ENCODE results near the gene SLC25A39. TPM values are rescaled to one million over a fixed set of nuclear protein-coding genes. Genes with fewer than 3 reads are reported as not detected.

The SLC25A39 gene
- total and polyA plus RNA-seq, 2 of the 13 experiments (the other 11 are each of a cell fraction or from before 2014, with no cell fraction given), result 144 to 151 TPM

GRCh38 chr17:44327715-44328449, 3.3 kb upstream of the SLC25A39 start:
- FAIRE-seq (no peak), DNase-seq (ENCODE audit: low spot score) (no peak), ATAC-seq (no peak)
- H3K27ac ChIP-seq (ENCODE audit: extremely low read length, insufficient read depth, low read length), result peak overlapping the region; percentile 27
- H3K9me3 ChIP-seq (ENCODE audit: low read length), result no peaks in the 10 kb centered on the region
- no peaks in the 10 kb centered on the region for H4K20me1 ChIP-seq (ENCODE audit: insufficient read depth, low read length)
- ChIA-PET CTCF (ENCODE audit: low intra/inter-chr PET ratio, low total read pairs) (no interaction called here), POLR2A (interaction anchor here (0.8 to 1.3 kb wide), 4 partner anchors 10 to 110 kb away, joined by 3 to 10 read pairs (median 6); partner anchors contain the start of gene UBTF)
- peak overlapping the region; percentile 73 for H3K4me2 ChIP-seq (ENCODE audit: low read depth, low read length)
- in situ Hi-C loops (cut with HindIII; ENCODE audit: extremely low pct_ligation_motif_present, low pct_unique_long_range_greater_than_20kb), result loop anchor here (5.0 kb wide), 1 partner anchor 106 kb away; no protein-coding TSS in a partner anchor
- no TSS peak for BruUV-seq (replicated peaks)
- 58% methylated on average over 7 of the region's 7 CpGs for WGBS (ENCODE audit: low lambda C conversion rate)
- H3K79me2 ChIP-seq (ENCODE audit: insufficient read depth, low read length), result peaks cover 12% of the 10 kb centered on the region
- no peak overlapping the region for H3K9ac ChIP-seq (ENCODE audit: insufficient read depth, low read depth, low read length)
- peaks cover 60% of the 10 kb centered on the region for H3K4me1 ChIP-seq (ENCODE audit: insufficient read depth, low read length)
- H3K36me3 ChIP-seq (replicated peaks in 1 of 2; ENCODE audit: control insufficient read depth in 1 of 2, insufficient read depth in 2 of 2, low read length in 2 of 2), result no peaks in the 10 kb centered on the region
- intact Hi-C loops (cut with micrococcal nuclease; ENCODE audit: unreplicated experiment), result loop anchor here (2.0 to 10.0 kb wide), 3 partner anchors 17 to 126 kb away; partner anchors contain the start of gene GRN
- H3K27me3 ChIP-seq (ENCODE audit: control insufficient read depth in 1 of 2, insufficient read depth in 2 of 2, low read length in 2 of 2), result peaks cover 0 to 5% of the 10 kb centered on the region in 2 experiments; a peak in 2 of 5 replicates
- no peak overlapping the region for H2AFZ ChIP-seq (ENCODE audit: low read length)
- peak overlapping the region in 1 of 3 experiments; percentile 57; a peak in 1 of 6 replicates for H3K4me3 ChIP-seq (replicated peaks in 1 of 3; ENCODE audit: insufficient read depth in 1 of 3, low read depth in 2 of 3, low read length in 3 of 3)
- no peak for TF ChIP-seq ISL2 (CRISPR knock-in tag; IDR thresholded peaks at IDR 0.05)
- no peak for TF ChIP-seq CSRNP2 (CRISPR knock-in tag; conservative IDR thresholded peaks at IDR 0.05; ENCODE audit: low read depth)
- no peak for TF ChIP-seq HNF1A (IDR thresholded peaks at IDR 0.05; ENCODE audit: low read depth)
- TF ChIP-seq HNF1A (CRISPR knock-in tag; IDR thresholded peaks at IDR 0.05; ENCODE audit: borderline replicate concordance), result no peak
- no peak for TF ChIP-seq REXO4 (CRISPR knock-in tag; IDR thresholded peaks at IDR 0.05; ENCODE audit: borderline replicate concordance)
- peak; percentile 75; the same call in 1 of the 2 replicates for TF ChIP-seq PRDM15 (CRISPR knock-in tag; IDR thresholded peaks at IDR 0.05)
- TF ChIP-seq BORCS8-MEF2B (CRISPR knock-in tag; IDR thresholded peaks at IDR 0.05), result no peak
- TF ChIP-seq ZNF546 (CRISPR knock-in tag; conservative IDR thresholded peaks at IDR 0.05), result 0 out of 2 replicates have a peak, but pooled peaks have one; percentile 27
- no peak for TF ChIP-seq PBX2 (CRISPR knock-in tag; IDR thresholded peaks at IDR 0.05)
- no peak for TF ChIP-seq SIN3A (IDR thresholded peaks at IDR 0.05; ENCODE audit: borderline replicate concordance, low read depth, low read length)
- TF ChIP-seq MYNN (CRISPR knock-in tag; IDR thresholded peaks at IDR 0.05; ENCODE audit: low read depth), result no peak
- TF ChIP-seq ZNF629 (CRISPR knock-in tag; conservative IDR thresholded peaks at IDR 0.05), result peak; percentile 65
